ENCODE results near the gene KLRD1. TPM values are rescaled to one million over a fixed set of nuclear protein-coding genes. Genes with fewer than 3 reads are reported as not detected.
A peak's percentile ranks its signal among the peaks of the same experiment; 100 is the strongest.
"Not testable (repeated sequence)": the region's sequence is repeated elsewhere in the genome, so short reads cannot be mapped to it uniquely, and the experiment has no call there.

Gene KLRD1
- total RNA-seq, 1 donor from 2014 or later = 13.6 TPM

DNA sequence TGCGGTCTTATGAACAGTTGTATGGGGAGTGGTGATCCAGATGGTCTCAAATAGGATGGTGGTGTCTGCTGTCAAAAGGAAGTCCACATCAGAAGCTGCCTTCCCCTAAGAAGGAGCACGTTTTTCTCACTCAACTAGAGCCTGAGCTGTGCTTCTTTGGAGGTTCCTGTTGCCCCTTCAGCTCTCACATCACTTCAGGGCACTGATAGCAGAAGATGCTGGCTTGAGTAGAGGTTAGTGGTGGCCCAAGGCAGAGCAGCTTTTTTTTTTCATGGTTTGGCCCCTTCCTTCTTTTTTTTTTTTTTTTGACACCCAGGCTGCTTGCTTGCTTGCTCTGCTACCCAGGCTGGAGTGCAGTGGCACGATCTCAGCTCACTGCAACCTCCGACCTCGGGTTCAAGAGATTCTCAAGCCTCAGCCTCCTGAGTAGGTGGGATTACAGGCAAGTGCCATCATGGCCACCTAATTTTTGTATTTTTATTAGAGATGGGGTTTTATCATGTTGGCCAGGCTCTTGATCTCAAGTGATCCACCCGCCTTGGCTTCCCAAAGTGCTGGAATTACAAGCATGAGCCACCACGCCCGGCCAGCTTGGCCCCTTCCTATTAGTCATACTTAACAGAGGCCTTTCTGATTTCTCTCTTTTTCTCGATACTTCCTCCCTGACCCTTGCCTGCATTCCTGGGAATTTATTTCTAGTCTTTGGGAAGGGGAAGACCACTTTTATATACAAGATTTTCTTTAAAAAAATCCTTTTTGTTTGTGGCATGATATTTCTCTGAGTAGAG, 31.6 kb downstream of the KLRD1 start:
- peak in 1 of 2 donors; percentile 45 for ATAC-seq
- intact Hi-C loops (cut with DNase I) = no loop called here

DNA sequence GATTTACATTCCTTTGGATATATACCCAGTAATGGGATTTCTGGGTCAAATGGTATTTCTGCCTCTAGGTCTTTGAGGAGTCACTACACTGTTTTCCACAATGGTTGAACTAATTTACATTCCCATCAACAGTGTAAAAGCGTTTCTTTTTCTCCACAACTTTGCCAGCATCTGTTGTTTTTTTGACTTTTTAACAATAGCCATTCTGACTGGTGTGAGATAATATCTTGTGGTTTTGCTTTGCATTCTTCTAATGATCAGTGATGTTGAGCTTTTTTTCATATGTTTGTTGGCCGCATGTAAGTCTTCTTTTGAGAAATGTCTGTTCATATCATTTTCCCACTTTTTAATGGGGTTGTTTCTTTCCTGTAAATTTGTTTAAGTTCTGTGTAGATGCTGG, 33.3 kb downstream of the KLRD1 start:
- intact Hi-C loops (cut with DNase I); ATAC-seq; H3K4me1 ChIP-seq; H3K9me3 ChIP-seq; DNase-seq; H3K27me3 ChIP-seq (ENCODE audit: low read depth); H3K4me3 ChIP-seq; H3K36me3 ChIP-seq; H3K27ac ChIP-seq: not testable (repeated sequence)

More for the DNA sequence above, 31.6 kb downstream of the KLRD1 start:
- Histone ChIP-seq H3K27ac (no peak overlapping the region), H3K4me1 (no peaks in the 10 kb centered on the region), H3K4me3 (no peak overlapping the region), H3K27me3 (ENCODE audit: low read depth) (no peaks in the 10 kb centered on the region), H3K36me3 (no peaks in the 10 kb centered on the region), H3K9me3 (no peaks in the 10 kb centered on the region)
- no peak for DNase-seq
- TF ChIP-seq, protein P1, sequence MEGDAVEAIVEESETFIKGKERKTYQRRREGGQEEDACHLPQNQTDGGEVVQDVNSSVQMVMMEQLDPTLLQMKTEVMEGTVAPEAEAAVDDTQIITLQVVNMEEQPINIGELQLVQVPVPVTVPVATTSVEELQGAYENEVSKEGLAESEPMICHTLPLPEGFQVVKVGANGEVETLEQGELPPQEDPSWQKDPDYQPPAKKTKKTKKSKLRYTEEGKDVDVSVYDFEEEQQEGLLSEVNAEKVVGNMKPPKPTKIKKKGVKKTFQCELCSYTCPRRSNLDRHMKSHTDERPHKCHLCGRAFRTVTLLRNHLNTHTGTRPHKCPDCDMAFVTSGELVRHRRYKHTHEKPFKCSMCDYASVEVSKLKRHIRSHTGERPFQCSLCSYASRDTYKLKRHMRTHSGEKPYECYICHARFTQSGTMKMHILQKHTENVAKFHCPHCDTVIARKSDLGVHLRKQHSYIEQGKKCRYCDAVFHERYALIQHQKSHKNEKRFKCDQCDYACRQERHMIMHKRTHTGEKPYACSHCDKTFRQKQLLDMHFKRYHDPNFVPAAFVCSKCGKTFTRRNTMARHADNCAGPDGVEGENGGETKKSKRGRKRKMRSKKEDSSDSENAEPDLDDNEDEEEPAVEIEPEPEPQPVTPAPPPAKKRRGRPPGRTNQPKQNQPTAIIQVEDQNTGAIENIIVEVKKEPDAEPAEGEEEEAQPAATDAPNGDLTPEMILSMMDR (IDR thresholded peaks at IDR 0.05) = no peak

DNA sequence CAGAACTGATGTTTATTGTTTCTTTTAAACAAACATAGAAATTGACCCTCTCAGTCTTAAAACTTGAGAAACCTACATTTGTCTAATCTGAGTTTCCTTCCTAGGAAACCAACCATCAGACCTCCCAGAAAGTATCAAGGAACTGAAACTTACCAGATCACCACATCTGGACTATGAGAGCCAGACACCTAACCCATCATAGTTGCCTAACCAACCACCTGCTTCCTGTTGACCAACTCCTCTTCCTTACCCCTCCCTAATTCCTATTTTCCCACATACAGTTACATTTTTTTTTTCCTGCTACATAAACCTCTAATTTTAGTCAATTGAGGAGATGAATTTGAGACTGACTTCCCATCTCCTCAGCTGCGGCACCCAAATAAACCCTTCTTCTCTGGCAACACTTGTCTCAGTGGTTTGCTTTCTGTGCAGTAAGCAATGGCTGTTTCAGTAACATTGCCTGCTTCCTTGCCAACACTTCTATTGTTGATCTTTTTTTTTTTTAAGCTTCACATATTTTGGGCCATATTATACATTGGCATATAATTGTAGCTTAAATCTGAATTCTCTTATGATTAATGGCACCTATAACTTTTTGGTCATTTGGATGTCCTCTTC, 34.3 kb downstream of the KLRD1 start:
- Histone ChIP-seq H3K27me3 (ENCODE audit: low read depth) (no peaks in the 10 kb centered on the region), H3K4me3 (no peak overlapping the region), H3K27ac (no peak overlapping the region), H3K9me3 (no peaks in the 10 kb centered on the region), H3K36me3 (no peaks in the 10 kb centered on the region), H3K4me1 (no peaks in the 10 kb centered on the region)
- intact Hi-C loops (cut with DNase I) = no loop called here
- TF ChIP-seq, protein P1 (IDR thresholded peaks at IDR 0.05) = no peak
- no peak for ATAC-seq
- no peak for DNase-seq

DNA sequence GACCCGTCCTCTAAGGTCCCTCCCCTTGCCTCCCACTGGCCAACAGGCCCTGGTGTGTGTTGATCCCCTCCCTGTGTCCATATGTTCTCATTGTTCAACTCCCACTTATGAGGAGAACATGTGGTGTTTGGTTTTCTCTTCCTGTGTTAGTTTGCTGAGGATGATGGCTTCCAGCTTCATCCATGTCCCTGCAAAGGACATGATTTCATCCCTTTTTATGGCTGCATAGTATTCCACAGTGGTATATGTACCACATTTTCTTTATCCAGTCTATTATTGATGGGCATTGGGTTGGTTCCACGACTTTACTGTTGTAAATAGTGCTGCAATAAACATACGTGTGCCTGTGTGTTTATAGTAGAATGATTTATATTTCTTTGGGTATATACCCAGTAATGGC, 43.8 kb downstream of the KLRD1 start:
- H3K36me3 ChIP-seq; DNase-seq; H3K4me3 ChIP-seq; ATAC-seq; H3K4me1 ChIP-seq; H3K9me3 ChIP-seq; H3K27ac ChIP-seq; intact Hi-C loops (cut with DNase I); H3K27me3 ChIP-seq (ENCODE audit: low read depth): not testable (repeated sequence)

DNA sequence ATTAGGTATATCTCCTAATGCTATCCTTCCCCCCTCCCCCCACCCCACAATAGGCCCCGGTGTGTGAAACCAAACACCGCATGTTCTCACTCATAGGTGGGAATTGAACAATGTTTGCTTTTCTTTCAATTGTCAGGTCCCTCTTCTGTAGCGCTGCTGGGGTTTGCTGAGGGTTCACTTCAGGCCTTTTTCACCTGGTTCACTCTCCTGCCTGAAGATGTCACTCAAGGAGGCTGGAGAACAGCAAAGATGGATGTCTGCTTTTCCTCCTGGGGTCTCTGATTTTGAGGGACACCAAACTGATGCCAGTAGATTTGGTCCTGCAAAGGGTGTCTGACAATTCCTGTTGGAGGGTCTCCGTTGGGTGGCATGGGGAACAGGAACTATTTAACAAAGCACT, 46.4 kb downstream of the KLRD1 start:
- no peaks in the 10 kb centered on the region for H3K4me1 ChIP-seq
- H3K27ac ChIP-seq = no peak overlapping the region
- no peaks in the 10 kb centered on the region for H3K9me3 ChIP-seq
- H3K36me3 ChIP-seq = no peaks in the 10 kb centered on the region
- ATAC-seq (no peak), DNase-seq (no peak)
- TF ChIP-seq, protein P1 (IDR thresholded peaks at IDR 0.05) = no peak
- H3K27me3 ChIP-seq (ENCODE audit: low read depth) = no peaks in the 10 kb centered on the region
- H3K4me3 ChIP-seq = no peak overlapping the region
- intact Hi-C loops (cut with DNase I) = no loop called here

DNA sequence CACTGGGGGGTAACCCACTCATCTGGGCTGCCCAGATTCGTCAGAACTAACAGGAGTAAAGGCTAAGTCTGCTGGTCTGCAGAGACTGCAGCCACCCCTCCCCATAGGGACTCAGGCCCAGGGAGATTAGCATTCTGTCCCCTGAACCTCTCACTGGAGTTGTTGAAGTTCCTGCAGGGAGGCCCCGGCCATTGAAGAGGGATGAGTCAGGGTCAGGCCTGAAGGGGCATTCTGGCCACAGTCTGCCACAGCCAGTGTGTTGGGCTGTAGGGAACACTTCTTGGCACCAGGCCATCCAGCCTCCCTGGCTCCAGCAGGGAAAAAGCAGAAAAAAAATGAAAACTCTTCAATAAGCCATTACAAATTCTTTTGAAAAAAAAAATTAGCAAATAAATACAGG, 46.8 kb downstream of the KLRD1 start:
- DNase-seq (no peak), ATAC-seq (peak in 1 of 2 donors; percentile 12)
- intact Hi-C loops (cut with DNase I) = no loop called here

More for the DNA sequence above, 46.8 kb downstream of the KLRD1 start:
- Histone ChIP-seq H3K36me3 (no peaks in the 10 kb centered on the region), H3K27ac (no peak overlapping the region), H3K9me3 (no peaks in the 10 kb centered on the region), H3K4me1 (no peaks in the 10 kb centered on the region), H3K4me3 (no peak overlapping the region), H3K27me3 (ENCODE audit: low read depth) (no peaks in the 10 kb centered on the region)
- TF ChIP-seq, protein P1 (IDR thresholded peaks at IDR 0.05) = no peak

Measured in lower lobe of right lung (tissue), 2 donors.